T-cell (primary cell): ENCODE results near the gene FCSK. TPM values are rescaled to one million over a fixed set of nuclear protein-coding genes. Genes with fewer than 3 reads are reported as not detected.
"Not testable (repeated sequence)": the region's sequence is repeated elsewhere in the genome, so short reads cannot be mapped to it uniquely, and the experiment has no call there.

Experiments used
- ATAC-seq, 4 experiments: fragments of 200-7000 bp in 3 of 4; fragments of 150-1000 bp in 1 of 4; cut with Tn5 transposase; replicated peaks in 1 of 4; 1 replicate in 3 of 4; 2 replicates in 1 of 4; pipeline ENCODE4 v1.10.0; 2021; ENCODE audit warnings: moderate library complexity in 3 of 4, mild to moderate bottlenecking in 2 of 4, moderate number of reproducible peaks in 1 of 4
- CTCF ChIA-PET, 2 donors: fragments of 300-600 bp; sonication (Branson Sonifier 250); formaldehyde crosslinking; loops; one replicate each; lab custom pipeline; 2022; ENCODE audit warnings: antibody characterized with exemption in 2 of 2; lab: Charles Lee
- POLR2A ChIA-PET, 2 donors: fragments of 300-600 bp; sonication (Branson Sonifier 250); formaldehyde crosslinking; loops; one replicate each; lab custom pipeline; 2022; ENCODE audit warnings: antibody characterized with exemption in 2 of 2; lab: Charles Lee
- DNase-seq, 35 experiments: peaks; one replicate each; pipeline versions ENCODE4 v3.0.0 to v3.0.0-alpha.2; 2013 to 2023
- H3K27ac ChIP-seq: one replicate; pipeline ENCODE4 v1.5.1; 2013; ENCODE audit warnings: low read length
- H3K27me3 ChIP-seq, 2 experiments: replicated peaks in 1 of 2; 1 replicate in 1 of 2; 2 replicates in 1 of 2; pipeline versions ENCODE4 v1.6.1 to v1.7.0; 2013; ENCODE audit warnings: low read length in 1 of 2, mixed read lengths in 1 of 2; ENCODE audit not compliant: control insufficient read depth in 2 of 2, insufficient read depth in 2 of 2; ENCODE audit errors: extremely low read depth in 1 of 2
- H3K36me3 ChIP-seq, 2 donors: 1 replicate in 1 of 2; 2 replicates in 1 of 2; pipeline versions ENCODE4 v1.6.1 to v1.7.0; 2013; ENCODE audit warnings: low read length in 1 of 2; ENCODE audit not compliant: control insufficient read depth in 2 of 2, insufficient read depth in 1 of 2; ENCODE audit errors: extremely low read depth in 1 of 2
- H3K4me1 ChIP-seq, 2 experiments: 1 replicate in 1 of 2; 2 replicates in 1 of 2; pipeline versions ENCODE4 v1.6.1 to v1.7.0; 2013; ENCODE audit warnings: low read length in 2 of 2, mixed read lengths in 1 of 2; ENCODE audit not compliant: insufficient read depth in 2 of 2, control insufficient read depth in 1 of 2; ENCODE audit errors: extremely low read depth in 1 of 2
- H3K4me3 ChIP-seq, 2 donors: 1 replicate in 1 of 2; 2 replicates in 1 of 2; pipeline versions ENCODE4 v1.5.1 to v1.7.0; 2013; ENCODE audit warnings: mild to moderate bottlenecking in 2 of 2, low read length in 1 of 2, moderate library complexity in 1 of 2; ENCODE audit not compliant: control insufficient read depth in 1 of 2; ENCODE audit errors: extremely low read depth in 1 of 2
- H3K9me3 ChIP-seq: 2 replicates; pipeline ENCODE4 v1.7.0; 2013
- H3K27ac Mint-ChIP-seq, 2 donors: one replicate each; pipeline ENCODE4 v1.8.0; 2020 to 2021; ENCODE audit warnings: mild to moderate bottlenecking in 2 of 2, mixed read lengths in 2 of 2
- H3K27me3 Mint-ChIP-seq, 2 donors: one replicate each; pipeline ENCODE4 v1.8.0; 2021 to 2022; ENCODE audit warnings: mixed read lengths in 2 of 2
- H3K36me3 Mint-ChIP-seq: one replicate; pipeline ENCODE4 v1.8.0; 2021; ENCODE audit warnings: mixed read lengths
- H3K4me1 Mint-ChIP-seq, 3 donors: one replicate each; pipeline ENCODE4 v1.8.0; 2020 to 2022; ENCODE audit warnings: mixed read lengths in 3 of 3, mild to moderate bottlenecking in 1 of 3
- H3K4me3 Mint-ChIP-seq, 3 donors: one replicate each; pipeline ENCODE4 v1.8.0; 2020 to 2022; ENCODE audit warnings: mild to moderate bottlenecking in 3 of 3, mixed read lengths in 3 of 3, moderate library complexity in 3 of 3
- H3K9me3 Mint-ChIP-seq, 3 donors: one replicate each; pipeline ENCODE4 v1.8.0; 2020 to 2022; ENCODE audit warnings: mixed read lengths in 3 of 3
- WGBS: methylation state at CpG from one replicate; pipeline ENCODE4 v1.1.5; 2013; ENCODE audit warnings: missing lambda C conversion rate; ENCODE audit not compliant: insufficient coverage; 5-methylcytosine and 5-hydroxymethylcytosine counted together
- total RNA-seq, 35 experiments: library from RNA in 6 of 35; stranded (reverse) in 6 of 35; fragments of 120-200 nt in 1 of 35; gene quantifications; one replicate each; pipeline versions ENCODE4 v1.2.1 to v1.2.4 and lab custom pipeline; 2013 to 2026

Gene FCSK
- total RNA-seq, 5 donors from 2014 or later (not counting 1 experiment from before 2014, with no cell fraction given), result 28.7 to 43.4 (median 37.9) TPM

DNA sequence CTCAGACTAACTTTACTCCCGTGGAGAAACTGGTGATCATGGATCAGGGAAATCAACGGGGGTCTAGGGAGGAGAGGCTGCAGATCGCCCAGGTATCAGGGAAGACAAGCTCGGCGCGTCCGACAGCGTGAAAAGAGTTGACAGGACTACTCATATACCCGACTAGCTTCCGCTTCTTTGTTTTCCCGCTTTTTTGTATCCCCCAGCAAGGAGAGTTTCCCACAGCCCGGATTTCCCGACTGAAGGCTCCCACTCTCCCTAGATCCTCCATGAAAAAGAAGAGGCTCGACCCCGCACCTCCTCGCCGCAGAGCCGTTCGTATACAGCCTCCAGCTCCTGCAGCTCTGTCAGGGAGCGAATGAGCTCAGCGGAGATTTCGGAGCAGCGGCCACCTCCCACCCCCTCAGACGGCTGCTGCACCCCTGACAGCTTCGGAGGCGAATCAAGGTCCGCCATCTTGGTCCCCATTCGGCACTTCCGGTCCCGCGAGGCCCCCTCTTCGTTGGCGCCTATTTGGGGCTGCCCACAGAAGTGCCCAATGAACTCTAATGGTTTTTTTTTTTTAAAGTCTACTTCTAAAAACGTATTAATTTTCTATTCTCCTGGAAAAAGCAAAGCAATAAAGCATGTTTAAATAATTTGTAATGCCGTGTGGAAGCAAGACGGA, 68.8 kb downstream of the FCSK start, which contains the start of gene COG4:
Gene COG4 (minus strand): TSS at position 479 of the 667 bp plus-strand sequence. CDS start 11 bp downstream, at position 468.
- Mint-ChIP-seq H3K27me3 (no peaks in the 10 kb centered on the region), H3K9me3 (no peaks in the 10 kb centered on the region), H3K36me3 (peaks cover 18% of the 10 kb centered on the region), H3K4me1 (peaks cover 54 to 61% (median 59%) of the 10 kb centered on the region in 3 donors), H3K27ac (peak within 1 kb of the TSS; percentile 99), H3K4me3 (peak within 1 kb of the TSS; percentile 97 to 98 (median 97))
- no peaks in the 10 kb centered on the region for H3K9me3 ChIP-seq
- peak; percentile 78 to 86 (median 80) for ATAC-seq
- H3K36me3 ChIP-seq, result peaks cover 0 to 19% of the 10 kb centered on the region in 2 donors
- CTCF ChIA-PET, result interaction anchor here (0.7 to 1.8 kb wide), 3 partner anchors 14 to 177 kb away, joined by 3 to 8 read pairs (median 3); no protein-coding TSS in a partner anchor
- POLR2A ChIA-PET, result interaction anchor here (0.5 to 1.0 kb wide), 8 partner anchors 9 to 1198 kb away, joined by 3 to 6 read pairs (median 4); partner anchors contain the start of gene FCSK (in 1 of the 2)
- H3K4me3 ChIP-seq, result peak within 1 kb of the TSS; percentile 84 to 95
- peak within 1 kb of the TSS; percentile 97 for H3K27ac ChIP-seq
- peaks cover 22 to 60% of the 10 kb centered on the region in 2 experiments for H3K4me1 ChIP-seq
- DNase-seq, result peak; percentile 75 to 94 (median 89)
- WGBS, result 0% methylated on average over 23 of the region's 36 CpGs
- no peaks in the 10 kb centered on the region for H3K27me3 ChIP-seq

DNA sequence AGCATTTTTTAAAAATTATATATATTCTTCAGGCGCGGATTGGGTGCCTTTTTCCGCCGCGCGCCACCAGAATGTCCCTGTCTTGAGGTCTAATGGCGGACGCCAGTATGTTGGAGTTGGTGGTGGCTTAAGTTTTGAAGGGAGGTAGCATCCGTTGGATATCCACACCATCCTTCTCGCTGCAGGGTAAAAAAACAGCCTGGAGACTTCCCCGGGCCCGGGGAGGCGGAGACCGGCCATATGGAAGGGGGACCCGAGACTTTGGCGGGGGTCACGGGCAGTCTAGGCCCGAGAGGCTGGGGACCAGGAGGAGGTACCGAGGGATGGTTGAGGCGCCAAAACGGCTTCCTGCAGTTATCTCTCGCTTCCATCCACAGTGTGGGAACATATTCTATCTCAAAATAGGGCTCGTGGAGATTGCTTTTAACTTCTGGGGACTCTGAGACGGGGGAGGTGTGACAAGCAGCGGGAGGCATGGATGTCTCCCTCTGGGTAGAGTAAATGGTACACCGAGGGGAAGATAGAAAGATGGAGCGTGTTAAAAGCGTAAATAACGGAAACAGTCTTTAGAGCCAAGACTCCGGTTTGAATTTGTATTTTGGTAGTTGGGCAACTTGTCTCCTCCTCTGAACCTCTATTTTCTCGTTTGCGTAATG, 69.5 kb downstream of the FCSK start, which contains the start of gene SF3B3:
Gene SF3B3 (plus strand): TSS at position 74 of the 656 bp plus-strand sequence. CDS start 2,841 bp downstream, outside the sequence.
- Mint-ChIP-seq H3K4me1 (peaks cover 60 to 67% (median 66%) of the 10 kb centered on the region in 3 donors), H3K27ac (peak within 1 kb of the TSS; percentile 99), H3K9me3 (no peaks in the 10 kb centered on the region), H3K27me3 (no peaks in the 10 kb centered on the region), H3K4me3 (peak within 1 kb of the TSS; percentile 97 to 98 (median 97)), H3K36me3 (peaks cover 23% of the 10 kb centered on the region)
- no peaks in the 10 kb centered on the region for H3K27me3 ChIP-seq
- peaks cover 24 to 66% of the 10 kb centered on the region in 2 experiments for H3K4me1 ChIP-seq
- peak; percentile 71 to 77 (median 72) for ATAC-seq
- H3K4me3 ChIP-seq, result peak within 1 kb of the TSS; percentile 84 to 95
- 0% methylated on average over 22 of the region's 32 CpGs for WGBS
- CTCF ChIA-PET, result interaction anchor here (0.8 to 1.8 kb wide), 7 partner anchors 10 to 247 kb away, joined by 3 to 8 read pairs (median 4); no protein-coding TSS in a partner anchor
- POLR2A ChIA-PET, result interaction anchor here (0.7 to 1.7 kb wide), 3 partner anchors 15 to 177 kb away, joined by 3 to 10 read pairs (median 5); partner anchors contain the start of gene DDX19A (in 1 of the 2)
- peak within 1 kb of the TSS; percentile 97 for H3K27ac ChIP-seq
- DNase-seq, result peak in 32 of 35 experiments; percentile 55 to 85 (median 71)
- peaks cover 4 to 23% of the 10 kb centered on the region in 2 donors for H3K36me3 ChIP-seq
- H3K9me3 ChIP-seq, result no peaks in the 10 kb centered on the region

DNA sequence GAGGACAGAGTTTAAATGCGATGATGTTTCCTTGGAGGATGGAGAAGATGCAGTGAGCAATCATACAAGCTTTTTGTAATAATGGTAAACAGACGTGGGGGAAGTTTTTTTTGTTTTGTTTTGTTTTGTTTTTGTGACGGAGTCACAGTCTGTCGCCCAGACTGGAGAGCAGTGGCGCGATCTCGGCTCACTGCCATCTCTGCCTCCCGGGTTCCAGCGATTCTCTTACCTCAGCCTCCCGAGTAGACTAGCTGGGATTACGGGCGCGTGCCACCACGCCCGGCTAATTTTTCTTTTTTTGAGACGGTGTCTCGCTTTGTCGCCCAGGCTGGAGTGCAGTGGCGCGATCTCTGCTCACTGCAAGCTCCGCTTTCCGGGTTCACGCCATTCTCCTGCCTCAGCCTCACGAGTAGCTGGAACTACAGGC, 70.0 kb downstream of the FCSK start:
- DNase-seq (peak in 33 of 35 experiments; percentile 2 to 61 (median 28)), ATAC-seq (peak; percentile 7 to 39 (median 8))
- H3K9me3 ChIP-seq, H3K9me3 Mint-ChIP-seq, H3K27me3 Mint-ChIP-seq, H3K27me3 ChIP-seq: not testable (repeated sequence)
- peaks cover 24 to 69% of the 10 kb centered on the region in 2 experiments for H3K4me1 ChIP-seq
- H3K4me3 Mint-ChIP-seq, result peak overlapping the region; percentile 97 to 98 (median 97)
- peak overlapping the region; percentile 99 for H3K27ac Mint-ChIP-seq
- POLR2A ChIA-PET, result interaction anchor here in 1 of 2 donors (0.5 to 1.7 kb wide), 3 partner anchors 16 to 178 kb away, joined by 4 to 10 read pairs (median 5); partner anchors contain the start of gene DDX19A
- under 1% methylated on average over 21 of the region's 24 CpGs for WGBS
- H3K27ac ChIP-seq, result peak overlapping the region; percentile 97
- H3K4me1 Mint-ChIP-seq, result peaks cover 65 to 72% (median 71%) of the 10 kb centered on the region in 3 donors
- peaks cover 4 to 28% of the 10 kb centered on the region in 2 donors for H3K36me3 ChIP-seq
- H3K36me3 Mint-ChIP-seq, result peaks cover 29% of the 10 kb centered on the region
- CTCF ChIA-PET, result interaction anchor here (0.8 to 1.4 kb wide), 7 partner anchors 10 to 247 kb away, joined by 3 to 5 read pairs (median 3); no protein-coding TSS in a partner anchor
- peak overlapping the region; percentile 84 to 95 for H3K4me3 ChIP-seq

DNA sequence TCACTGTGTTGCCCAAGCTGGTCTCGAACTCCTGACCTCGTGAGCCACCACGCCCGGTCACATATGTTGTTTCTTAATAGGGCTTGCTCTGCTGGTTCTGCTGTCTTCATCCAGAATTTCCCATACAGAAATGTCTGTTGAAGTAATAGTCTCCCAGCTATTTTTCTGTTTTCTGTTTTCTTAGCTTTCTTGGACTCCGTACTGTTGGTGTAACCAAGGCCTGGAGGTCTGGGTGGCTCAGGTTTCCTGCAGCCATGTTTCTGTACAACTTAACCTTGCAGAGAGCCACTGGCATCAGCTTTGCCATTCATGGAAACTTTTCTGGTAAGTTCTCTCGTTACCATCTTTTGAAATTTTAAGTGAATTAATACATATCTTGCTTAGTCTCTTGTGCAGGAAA, 72.0 kb downstream of the FCSK start:
- Histone ChIP-seq H3K27me3 (no peaks in the 10 kb centered on the region), H3K4me3 (no peak overlapping the region), H3K36me3 (peaks cover 4 to 48% of the 10 kb centered on the region in 2 donors), H3K27ac (no peak overlapping the region), H3K9me3 (no peaks in the 10 kb centered on the region), H3K4me1 (peaks cover 24 to 62% of the 10 kb centered on the region in 2 experiments)
- Mint-ChIP-seq H3K9me3 (no peaks in the 10 kb centered on the region), H3K4me3 (peak overlapping the region; percentile 40 to 97 (median 65)), H3K4me1 (peaks cover 54 to 63% (median 63%) of the 10 kb centered on the region in 3 donors), H3K27me3 (no peaks in the 10 kb centered on the region), H3K36me3 (peaks cover 37% of the 10 kb centered on the region), H3K27ac (peak overlapping the region; percentile 44 to 55)
- ATAC-seq, result no peak
- DNase-seq, result no peak
- CTCF ChIA-PET, result no interaction called here
- 71% methylated on average over 5 of the region's 6 CpGs for WGBS
- POLR2A ChIA-PET, result no interaction called here

DNA sequence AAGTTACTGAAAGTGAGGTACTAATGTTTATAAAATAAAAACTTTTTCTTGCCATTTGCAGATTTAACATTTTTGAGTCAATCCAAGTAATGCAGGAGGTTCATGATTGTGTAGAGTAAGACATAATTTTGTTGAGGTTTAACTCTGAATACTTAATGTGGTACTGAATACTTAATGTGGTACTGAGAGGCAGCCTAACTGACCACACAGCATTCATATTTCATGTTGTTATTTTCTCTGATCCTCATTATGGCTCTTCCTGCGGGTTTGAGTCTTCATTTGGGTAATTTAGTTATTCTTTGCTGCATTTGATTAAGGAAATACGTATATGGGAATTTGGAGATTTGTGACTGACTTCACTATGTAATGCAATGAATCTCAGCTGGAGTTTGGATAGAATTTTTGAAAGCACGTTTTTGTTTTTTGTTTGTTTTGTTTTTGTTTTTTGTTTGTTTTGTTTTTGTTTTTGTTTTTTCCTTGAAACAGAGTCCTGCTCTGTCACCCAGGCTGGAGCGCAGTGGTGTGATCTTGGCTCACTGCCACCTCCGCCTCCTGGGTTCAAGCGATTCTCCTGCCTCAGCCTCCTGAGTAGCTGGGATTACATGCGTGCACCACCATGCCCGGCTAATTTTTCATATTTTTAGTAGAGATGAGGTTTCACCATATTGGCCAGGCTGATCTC, 73.1 kb downstream of the FCSK start:
- peaks cover 55 to 58% (median 58%) of the 10 kb centered on the region in 3 donors for H3K4me1 Mint-ChIP-seq

More for the DNA sequence above, 73.1 kb downstream of the FCSK start:
- no peak for DNase-seq
- H3K27ac ChIP-seq, result no peak overlapping the region
- ChIA-PET CTCF (interaction anchor here in 1 of 2 donors (0.8 to 1.2 kb wide), 2 partner anchors 11 to 18 kb away, joined by 4 read pairs; no protein-coding TSS in a partner anchor), POLR2A (interaction anchor here in 1 of 2 donors (0.6 kb wide), 1 partner anchor 145 kb away, joined by 8 read pairs; no protein-coding TSS in a partner anchor)
- Mint-ChIP-seq H3K27me3 (no peaks in the 10 kb centered on the region), H3K4me3 (peak overlapping the region in 2 of 3 donors; percentile 22 to 97), H3K36me3 (peaks cover 42% of the 10 kb centered on the region), H3K27ac (peak overlapping the region in 1 of 2 donors; percentile 53), H3K9me3 (no peaks in the 10 kb centered on the region)
- peaks cover 18 to 52% of the 10 kb centered on the region in 2 experiments for H3K4me1 ChIP-seq
- 61% methylated on average over 2 of the region's 8 CpGs for WGBS
- no peak overlapping the region for H3K4me3 ChIP-seq
- H3K27me3 ChIP-seq, result no peaks in the 10 kb centered on the region
- no peaks in the 10 kb centered on the region for H3K9me3 ChIP-seq
- no peak for ATAC-seq
- H3K36me3 ChIP-seq, result peaks cover 4 to 57% of the 10 kb centered on the region in 2 donors
